Measurements from ENCODE around the gene CD244.
A peak's percentile ranks its signal among the peaks of the same experiment; 100 is the strongest.
"Not testable (repeated sequence)": the region's sequence is repeated elsewhere in the genome, so short reads cannot be mapped to it uniquely, and the experiment has no call there.

CD244 gene

DNA sequence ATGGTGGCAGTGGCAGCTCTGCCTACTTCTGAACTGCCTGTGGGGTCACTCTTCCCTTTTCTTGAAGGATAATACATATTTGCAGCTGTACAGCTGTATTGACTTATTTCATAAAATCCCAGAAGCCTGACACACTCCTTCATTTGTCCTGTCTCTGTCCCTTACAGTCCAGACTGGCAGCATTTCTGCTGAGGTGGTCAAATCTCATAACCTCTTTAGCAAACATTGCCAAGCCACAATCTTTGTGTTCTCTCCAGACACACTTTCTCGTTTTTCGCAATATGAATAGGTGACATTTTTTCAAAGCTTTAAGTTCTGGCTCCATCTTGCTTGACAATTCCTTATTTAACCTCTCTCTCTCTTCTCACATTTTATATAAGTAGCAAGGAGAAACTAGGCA, 51.5 kb downstream of the CD244 start:
- no peak for DNase-seq (ENCODE audit: low read depth in 2 of 2)

DNA sequence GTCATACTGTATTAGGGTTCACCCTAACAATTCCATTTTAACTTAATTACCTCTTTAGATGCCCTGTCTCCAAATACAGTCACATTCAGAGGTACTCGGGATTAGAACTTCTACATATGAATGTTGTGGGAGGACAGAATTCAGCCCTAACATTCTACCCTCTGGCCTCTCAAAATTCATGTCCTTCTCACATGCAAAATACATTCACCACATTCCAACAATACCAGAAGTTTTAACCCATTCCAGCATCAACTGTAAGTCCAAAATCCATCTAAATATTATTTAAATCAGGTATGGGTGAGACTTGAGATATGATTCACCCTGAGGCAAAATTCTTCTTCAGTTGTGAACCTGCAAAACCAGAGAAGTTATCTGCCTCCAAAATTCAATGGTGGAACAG, 52.2 kb downstream of the CD244 start:
- DNase-seq (ENCODE audit: low read depth in 2 of 2): no peak

GRCh38 chr1:160808289-160808688, 54.4 kb downstream of the CD244 start:
- no peak for DNase-seq (ENCODE audit: low read depth in 2 of 2)

DNA sequence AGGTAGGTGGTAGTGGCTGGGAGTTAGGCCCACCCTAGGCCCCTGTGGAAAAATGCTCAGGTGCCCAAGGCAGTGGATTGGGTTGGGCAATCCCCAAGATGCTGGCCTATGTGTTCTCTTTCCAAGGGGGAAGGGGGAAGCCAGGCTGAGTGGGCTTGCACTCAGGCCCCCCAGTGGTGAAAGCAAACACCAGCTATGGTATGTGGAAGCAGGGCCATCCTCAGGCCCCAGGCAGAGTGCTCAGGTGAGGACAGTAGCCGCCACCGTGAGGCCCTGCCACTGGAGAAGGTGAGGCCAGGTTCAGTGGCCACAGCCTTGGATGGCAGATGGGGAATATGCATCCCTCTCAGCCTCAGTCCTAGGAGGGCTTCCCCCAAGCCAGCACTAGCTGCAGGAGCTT, 54.9 kb downstream of the CD244 start:
- no peak for DNase-seq (ENCODE audit: low read depth in 2 of 2)

- DNase-seq (ENCODE audit: low read depth in 2 of 2): no peak
Observed at GRCh38 chr1:160807247-160807646, 55.4 kb downstream of the CD244 start.

DNA sequence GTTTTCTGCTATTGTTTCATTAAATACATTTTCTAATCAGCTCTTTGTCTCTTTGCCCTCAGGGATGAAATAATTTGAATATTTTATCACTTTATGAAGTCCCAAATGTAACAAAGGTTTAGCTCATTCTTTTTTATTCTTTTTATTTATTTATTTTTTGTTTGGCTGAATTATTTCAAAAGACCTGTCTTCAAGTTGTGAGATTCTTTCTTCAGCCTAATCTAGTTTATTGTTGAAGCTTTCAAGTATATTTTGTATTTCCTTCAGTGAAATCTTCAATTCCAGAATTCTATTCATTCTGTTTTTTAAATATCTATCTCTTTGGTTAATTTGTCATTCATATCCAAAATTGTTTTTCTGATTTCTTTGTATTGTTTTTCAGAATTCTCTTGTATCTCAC, 55.9 kb downstream of the CD244 start:
- DNase-seq (ENCODE audit: low read depth in 2 of 2): no peak

DNA sequence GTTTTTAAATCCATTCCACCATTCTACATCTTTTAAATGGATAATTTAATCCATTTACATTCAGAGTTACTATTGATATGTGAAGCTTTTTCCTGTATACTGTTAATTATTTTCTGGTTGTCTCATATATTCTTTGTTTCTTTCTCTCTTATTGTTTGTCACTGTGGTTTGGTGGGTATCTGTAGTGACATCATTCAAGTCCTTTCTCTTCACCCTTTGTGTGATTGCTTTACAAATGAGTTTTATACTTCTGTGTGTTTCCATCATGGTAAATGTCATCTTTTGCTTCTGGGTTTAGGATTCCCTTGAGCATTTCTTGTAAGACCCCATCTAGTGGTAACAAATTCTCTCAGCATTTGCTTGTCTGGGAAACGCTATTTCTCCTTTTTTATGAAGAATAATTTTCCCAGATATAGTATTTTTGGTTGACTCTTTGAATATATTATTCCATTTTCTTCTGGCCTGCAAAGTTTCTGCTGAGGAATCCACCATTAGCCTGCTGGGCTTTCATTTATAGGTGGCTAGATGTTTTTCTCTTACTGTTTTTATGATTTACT, 56.5 kb downstream of the CD244 start:
- DNase-seq (ENCODE audit: low read depth in 2 of 2): no peak

GRCh38 chr1:160801836-160802580, 60.7 kb downstream of the CD244 start:
- no peak for DNase-seq (ENCODE audit: low read depth in 2 of 2)

GRCh38 chr1:160800645-160801408, 61.9 kb downstream of the CD244 start:
- DNase-seq (ENCODE audit: low read depth in 2 of 2): no peak

DNA sequence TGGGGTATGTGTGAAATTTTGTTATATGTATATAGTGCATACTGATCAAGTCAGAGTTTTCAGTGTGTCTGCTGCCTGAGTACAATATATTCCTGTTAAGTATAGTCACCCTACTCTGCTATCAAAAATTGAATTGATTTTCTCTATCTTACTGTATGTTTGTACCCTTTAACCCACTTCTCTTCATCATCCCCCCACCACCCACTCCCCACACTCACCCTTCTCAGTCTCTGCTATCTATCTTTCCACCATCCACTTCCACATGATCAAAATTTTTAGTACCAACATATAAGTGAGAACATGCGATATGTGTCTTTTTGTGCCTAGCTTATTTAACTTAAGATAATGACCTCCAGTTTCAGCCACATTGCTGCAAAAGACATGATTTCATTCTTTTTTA, 62.5 kb downstream of the CD244 start:
- DNase-seq (ENCODE audit: low read depth in 2 of 2): no peak

DNA sequence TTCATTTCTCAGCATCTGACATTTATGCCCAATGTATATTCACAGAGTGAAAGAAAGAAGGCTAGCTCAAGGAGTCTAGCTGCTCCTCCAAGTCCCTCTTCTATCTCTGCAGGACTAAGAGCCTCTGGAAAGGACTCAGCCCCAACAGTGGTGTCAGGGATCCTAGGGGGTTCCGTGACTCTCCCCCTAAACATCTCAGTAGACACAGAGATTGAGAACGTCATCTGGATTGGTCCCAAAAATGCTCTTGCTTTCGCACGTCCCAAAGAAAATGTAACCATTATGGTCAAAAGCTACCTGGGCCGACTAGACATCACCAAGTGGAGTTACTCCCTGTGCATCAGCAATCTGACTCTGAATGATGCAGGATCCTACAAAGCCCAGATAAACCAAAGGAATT, 63.0 kb downstream of the CD244 start:
- no peak for DNase-seq (ENCODE audit: low read depth in 2 of 2)

DNA sequence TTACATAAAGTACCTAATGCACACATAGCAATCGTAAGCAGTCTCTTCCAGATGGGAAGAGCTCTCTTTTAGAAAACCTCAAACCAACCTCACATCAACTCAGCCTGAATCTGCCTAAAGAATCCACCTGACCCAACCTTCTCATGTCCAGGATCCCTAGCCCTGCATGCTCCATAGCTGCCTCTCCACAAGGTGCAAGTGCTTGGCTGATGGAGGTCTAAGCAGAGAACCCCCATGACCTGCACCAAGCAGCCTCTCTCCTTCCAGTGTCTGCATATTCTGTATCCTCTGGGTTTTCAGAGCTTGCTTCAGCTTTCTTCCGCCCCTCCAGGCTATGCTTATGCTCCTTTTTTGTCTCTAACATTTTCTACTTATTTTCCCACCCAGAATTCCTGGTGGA, 64.2 kb downstream of the CD244 start:
- no peak for DNase-seq (ENCODE audit: low read depth in 2 of 2)

- DNase-seq (ENCODE audit: low read depth in 2 of 2): peak; percentile 17 to 40
Observed at GRCh38 chr1:160797861-160798273, 64.8 kb downstream of the CD244 start.

DNA sequence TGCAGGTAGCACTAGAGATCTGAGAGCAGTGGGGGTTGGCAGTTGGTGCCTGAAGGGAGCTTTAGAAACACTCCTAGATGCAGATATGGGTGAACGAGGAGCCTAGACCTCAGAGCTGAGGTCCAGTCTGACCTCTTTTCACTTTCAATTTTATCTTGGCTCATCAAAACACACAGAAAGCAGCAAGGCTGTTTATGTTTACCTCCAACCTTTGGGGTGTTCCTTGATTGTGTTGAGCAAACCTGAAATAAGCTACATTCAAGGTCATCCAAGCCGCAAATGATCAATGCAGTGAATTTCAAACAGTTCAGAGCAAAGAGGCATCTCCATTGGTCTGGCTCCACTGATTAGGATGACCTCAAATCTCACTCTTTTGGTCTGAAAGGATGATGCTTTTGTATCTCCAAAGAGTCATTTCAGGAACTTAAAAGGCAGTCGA, 65.4 kb downstream of the CD244 start:
- no peak for DNase-seq (ENCODE audit: low read depth in 2 of 2)

- peak; percentile 55 to 61 for DNase-seq (ENCODE audit: low read depth in 2 of 2)
Observed at GRCh38 chr1:160795951-160796383, 66.7 kb downstream of the CD244 start, which contains the start of gene LY9. TSS of gene LY9 (plus strand) at chr1:160796174. CDS start at chr1:160796188, 14 bp downstream.

- DNase-seq (ENCODE audit: low read depth in 2 of 2): no peak
Observed at GRCh38 chr1:160794376-160794775, 68.3 kb downstream of the CD244 start.

DNA sequence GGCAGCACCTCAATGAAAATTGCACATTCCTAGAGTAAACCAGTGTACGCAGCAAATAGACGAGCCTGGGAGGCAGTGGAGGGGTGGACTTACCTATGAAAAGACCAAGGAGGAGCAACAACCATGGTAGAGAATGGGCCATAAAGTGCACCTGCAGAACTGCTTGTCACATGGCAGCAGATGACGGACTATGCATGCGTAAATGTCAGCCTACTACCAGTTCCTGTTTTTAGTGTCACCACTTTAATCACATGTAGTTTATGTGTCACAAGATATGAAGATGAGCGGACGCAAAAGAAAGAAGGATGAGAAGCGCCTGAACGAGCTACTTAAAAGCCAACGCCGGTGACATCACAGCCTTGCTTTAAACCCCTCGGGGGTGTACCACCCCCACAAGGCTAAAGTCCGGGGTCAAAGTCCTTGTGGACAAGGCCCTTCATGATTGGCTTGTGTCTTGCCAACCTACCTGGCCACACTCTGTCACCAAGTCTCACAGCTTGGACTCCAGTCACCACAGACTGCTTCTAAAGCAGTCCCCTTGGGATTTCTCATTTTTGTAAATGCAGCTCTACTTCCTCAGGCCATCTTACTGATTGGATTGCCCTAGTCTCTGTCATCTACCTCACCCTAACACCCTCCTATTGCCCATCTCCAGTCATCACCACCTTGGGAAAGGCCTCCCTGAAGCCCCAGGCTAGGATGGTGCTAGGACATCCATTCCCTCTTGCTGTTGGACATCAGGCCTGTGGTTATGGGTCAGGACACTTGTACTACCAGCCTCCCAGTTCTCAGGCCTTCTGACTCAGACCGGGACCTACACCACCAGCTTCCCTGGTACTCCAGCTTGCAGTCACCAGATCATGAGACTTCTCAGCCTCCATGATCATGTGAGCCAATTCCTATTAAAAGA, 72.7 kb downstream of the CD244 start:
- DNase-seq (ENCODE audit: low read depth in 2 of 2): no peak

GRCh38 chr1:160789051-160789701, 73.5 kb downstream of the CD244 start:
- no peak for DNase-seq (ENCODE audit: low read depth in 2 of 2)

DNA sequence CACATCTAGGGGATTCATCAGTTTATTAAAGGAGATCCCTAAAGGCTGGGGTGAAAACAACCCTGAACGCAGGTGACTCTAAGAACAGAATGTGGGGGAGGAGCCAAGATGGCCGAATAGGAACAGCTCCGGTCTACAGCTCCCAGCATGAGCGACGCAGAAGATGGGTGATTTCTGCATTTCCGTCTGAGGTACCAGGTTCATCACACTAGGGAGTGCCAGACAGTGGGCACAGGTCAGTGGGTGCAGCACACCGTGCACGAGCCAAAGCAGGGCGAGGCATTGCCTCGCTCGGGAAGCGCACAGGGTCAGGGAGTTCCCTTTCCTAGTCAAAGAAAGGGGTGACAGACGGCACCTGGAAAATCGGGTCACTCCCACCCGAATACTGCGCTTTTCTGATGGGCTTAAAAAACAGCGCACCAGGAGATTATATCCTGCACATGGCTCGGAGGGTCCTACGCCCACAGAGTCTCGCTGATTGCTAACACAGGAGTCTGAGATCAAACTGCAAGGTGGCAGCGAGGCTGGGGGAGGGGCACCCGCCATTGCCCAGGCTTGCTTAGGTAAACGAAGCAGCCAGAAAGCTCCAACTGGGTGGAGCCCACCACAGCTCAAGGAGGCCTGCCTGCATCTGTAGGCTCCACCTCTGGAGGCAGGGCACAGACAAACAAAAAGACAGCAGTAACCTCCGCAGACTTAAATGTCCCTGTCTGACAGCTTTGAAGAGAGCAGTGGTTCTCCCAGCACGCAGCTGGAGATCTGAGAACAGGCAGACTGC, 79.5 kb downstream of the CD244 start:
- DNase-seq (ENCODE audit: low read depth in 2 of 2): not testable (repeated sequence)

- DNase-seq (ENCODE audit: low read depth in 2 of 2): no peak
Observed at GRCh38 chr1:160781914-160782689, 80.6 kb downstream of the CD244 start.
